ENCODE data around the gene SLC2A9. TPM values are rescaled to one million over a fixed set of nuclear protein-coding genes. Genes with fewer than 3 reads are reported as not detected.

SLC2A9 gene
- total and polyA plus RNA-seq, 2 of the 8 experiments (the other 6 are each of a cell fraction or from before 2014, with no cell fraction given): 0.20 to 0.26 TPM

GRCh38 chr4:10055871-10056270, 34.6 kb upstream of the SLC2A9 start:
- Histone ChIP-seq H3K36me3 (ENCODE audit: control insufficient read depth in 2 of 4, insufficient read depth in 4 of 4, low read length in 3 of 4) (no peaks in the 10 kb centered on the region), H2BK5ac (ENCODE audit: low read depth, low read length) (no peak overlapping the region), H3K27ac (ENCODE audit: low read depth, low read length) (no peak overlapping the region), H3K23ac (ENCODE audit: insufficient read length) (no peak overlapping the region), H3K9me3 (ENCODE audit: insufficient read depth in 2 of 2, low read depth in 1 of 2, low read length in 1 of 2) (0 out of 4 replicates have a peak, but pooled peaks cover 0 to 2% of the 10 kb centered on the region in 2 experiments), H3K4me1 (replicated peaks in 1 of 4; ENCODE audit: control insufficient read depth in 3 of 4, insufficient read depth in 4 of 4, low read length in 3 of 4) (peaks cover 0 to 1% (median 0%) of the 10 kb centered on the region in 4 experiments; a peak in 3 of 7 replicates), H4K8ac (ENCODE audit: extremely low read depth, insufficient read depth, low read length) (no peak overlapping the region), H2AFZ (ENCODE audit: low read length) (no peak overlapping the region), H4K91ac (replicated peaks; ENCODE audit: insufficient read length, low read length) (no peak overlapping the region), H2BK120ac (replicated peaks; ENCODE audit: low read depth, low read length) (no peak overlapping the region), H3K23me2 (ENCODE audit: low read depth, low read length) (no peaks in the 10 kb centered on the region), H3K18ac (ENCODE audit: extremely low read depth, low read length) (no peak overlapping the region), H2BK12ac (ENCODE audit: low read depth, low read length) (no peak overlapping the region), H3K14ac (ENCODE audit: insufficient read length) (no peak overlapping the region), H2BK20ac (ENCODE audit: low read length) (no peak overlapping the region), H4K20me1 (replicated peaks in 1 of 2; ENCODE audit: control insufficient read depth in 1 of 2, insufficient read depth in 2 of 2, low read length in 2 of 2) (no peaks in the 10 kb centered on the region), H2BK15ac (ENCODE audit: low read length) (no peak overlapping the region), H3K4me3 (ENCODE audit: extremely low read depth in 1 of 4, insufficient read depth in 2 of 4, low read depth in 3 of 4, low read length in 4 of 4) (no peak overlapping the region), H2AK5ac (ENCODE audit: low read depth, low read length) (no peak overlapping the region), H3K27me3 (replicated peaks in 1 of 4; ENCODE audit: control insufficient read depth in 3 of 4, extremely low read depth in 1 of 4, insufficient read depth in 3 of 4, low read length in 3 of 4) (no peaks in the 10 kb centered on the region), H3K56ac (replicated peaks; ENCODE audit: insufficient read length, low read depth, low read length) (no peak overlapping the region), H3K4ac (replicated peaks; ENCODE audit: insufficient read length, low read depth, low read length) (no peak overlapping the region), H3K79me2 (ENCODE audit: control insufficient read depth in 1 of 2, insufficient read depth in 2 of 2, low read length in 2 of 2) (no peaks in the 10 kb centered on the region), H3K79me1 (ENCODE audit: low read depth, low read length) (no peaks in the 10 kb centered on the region), H3K9ac (replicated peaks in 1 of 4; ENCODE audit: extremely low read depth in 1 of 4, low read depth in 3 of 4, low read length in 3 of 4) (no peak overlapping the region), H4K5ac (ENCODE audit: insufficient read length, low read depth, low read length) (no peak overlapping the region), H3K4me2 (ENCODE audit: insufficient read depth in 1 of 2, low read depth in 2 of 2, low read length in 2 of 2) (no peak overlapping the region)
- ChIA-PET POLR2A (ENCODE audit: partially characterized antibody) (no interaction called here), CTCF (ENCODE audit: partially characterized antibody) (no interaction called here)
- 90% methylated on average over 4 of the region's 4 CpGs; no CpG with 5 or more reads in 1 of the 2 experiments for WGBS, 2 experiments (ENCODE audit: extremely low coverage in 1 of 2, insufficient coverage in 1 of 2, insufficient read length in 1 of 2, insufficient replicate concordance in 2 of 2, low coverage in 1 of 2, low lambda C conversion rate in 2 of 2, missing lambda C conversion rate in 1 of 2)
- TF ChIP-seq HDAC6 (IDR thresholded peaks at IDR 0.05; ENCODE audit: low read depth, low read length) (no peak), SRF (IDR thresholded peaks at IDR 0.05; ENCODE audit: low read depth, low read length) (no peak), RFX5 (IDR thresholded peaks at IDR 0.05; ENCODE audit: borderline replicate concordance, low read depth, low read length) (no peak), CBX8 (IDR thresholded peaks at IDR 0.05; ENCODE audit: borderline replicate concordance, low read depth, low read length) (no peak)
- DNase-seq (ENCODE audit: low read depth in 1 of 2, low spot score in 2 of 2) (no peak), FAIRE-seq (no peak)
